H1 (cell line): ENCODE data around the gene KNOP1. TPM values are rescaled to one million over a fixed set of nuclear protein-coding genes. Genes with fewer than 3 reads are reported as not detected.

Source experiments
- CTCF ChIA-PET: fragments of 300-600 bp; sonication (Branson Sonifier 250); formaldehyde crosslinking; loops from one replicate; lab custom pipeline; 2021; ENCODE audit not compliant: partially characterized antibody; lab: Charles Lee
- POLR2A ChIA-PET: fragments of 300-600 bp; sonication (Branson Sonifier 250); formaldehyde crosslinking; loops from one replicate; lab custom pipeline; 2021; ENCODE audit warnings: inconsistent platforms; ENCODE audit not compliant: partially characterized antibody; lab: Charles Lee
- DNase-seq, 2 experiments: peaks; one replicate each; pipeline versions ENCODE4 v3.0.0 to v3.0.0-alpha.2; 2010 to 2022; ENCODE audit warnings: low spot score in 2 of 2, low read depth in 1 of 2, mixed read lengths in 1 of 2
- FAIRE-seq: peaks from 2 replicates; lab custom pipeline; 2011; peaks lifted over from hg19 to GRCh38; lab: Jason Lieb, UNC
- H2AFZ ChIP-seq: 2 replicates; pipeline ENCODE4 v1.8.1; 2012; ENCODE audit warnings: low read length, inconsistent platforms
- H2AK5ac ChIP-seq: 2 replicates; pipeline ENCODE4 v1.6.1; 2013; ENCODE audit warnings: low read depth, low read length
- H2BK120ac ChIP-seq: replicated peaks from 2 replicates; pipeline ENCODE3; 2013; ENCODE audit warnings: low read depth, low read length, inconsistent platforms
- H2BK12ac ChIP-seq: 2 replicates; pipeline ENCODE4 v1.6.1; 2013; ENCODE audit warnings: low read depth, low read length
- H2BK15ac ChIP-seq: 2 replicates; pipeline ENCODE4 v1.6.1; 2013; ENCODE audit warnings: low read length
- H2BK20ac ChIP-seq: 2 replicates; pipeline ENCODE4 v1.6.1; 2013; ENCODE audit warnings: low read length
- H2BK5ac ChIP-seq: 2 replicates; pipeline ENCODE4 v1.6.1; 2013; ENCODE audit warnings: low read depth, low read length
- H3K14ac ChIP-seq: 2 replicates; pipeline ENCODE4 v1.6.1; 2013; ENCODE audit warnings: inconsistent platforms; ENCODE audit not compliant: insufficient read length
- H3K18ac ChIP-seq: 2 replicates; pipeline ENCODE4 v1.6.1; 2013; ENCODE audit warnings: low read length; ENCODE audit errors: extremely low read depth
- H3K23ac ChIP-seq: 2 replicates; pipeline ENCODE4 v1.6.1; 2013; ENCODE audit warnings: inconsistent platforms; ENCODE audit not compliant: insufficient read length
- H3K23me2 ChIP-seq: 2 replicates; pipeline ENCODE4 v1.6.1; 2013; ENCODE audit warnings: low read depth, low read length
- H3K27ac ChIP-seq: 2 replicates; pipeline ENCODE4 v1.6.1; 2011; ENCODE audit warnings: low read depth, low read length, inconsistent platforms
- H3K27me3 ChIP-seq, 4 experiments: replicated peaks in 1 of 4; 1 replicate in 1 of 4; 2 replicates in 3 of 4; pipeline versions ENCODE4 v1.6.1 to v1.8.1; 2011 to 2013; ENCODE audit warnings: low read length in 3 of 4, mild to moderate bottlenecking in 3 of 4, inconsistent platforms in 2 of 4, mixed read lengths in 2 of 4, moderate library complexity in 1 of 4; ENCODE audit not compliant: control insufficient read depth in 3 of 4, insufficient read depth in 3 of 4; ENCODE audit errors: extremely low read depth in 1 of 4
- H3K36me3 ChIP-seq, 4 experiments: 2 replicates each; pipeline versions ENCODE4 v1.6.1 to v1.8.1; 2011 to 2013; ENCODE audit warnings: mild to moderate bottlenecking in 4 of 4, low read length in 3 of 4, moderate library complexity in 2 of 4, control low read depth in 1 of 4, inconsistent platforms in 1 of 4; ENCODE audit not compliant: insufficient read depth in 4 of 4, control insufficient read depth in 2 of 4
- H3K4ac ChIP-seq: replicated peaks from 2 replicates; pipeline ENCODE3; 2013; ENCODE audit warnings: low read length, low read depth, mixed read lengths, inconsistent platforms; ENCODE audit not compliant: insufficient read length
- H3K4me1 ChIP-seq, 4 experiments: replicated peaks in 1 of 4; 1 replicate in 1 of 4; 2 replicates in 3 of 4; pipeline versions ENCODE4 v1.6.1 to v1.8.1; 2011 to 2013; ENCODE audit warnings: low read length in 3 of 4, inconsistent platforms in 2 of 4, mixed read lengths in 1 of 4; ENCODE audit not compliant: insufficient read depth in 4 of 4, control insufficient read depth in 3 of 4
- H3K4me2 ChIP-seq, 2 experiments: 2 replicates each; pipeline versions ENCODE4 v1.6.1 to v1.8.1; 2011 to 2013; ENCODE audit warnings: low read depth in 2 of 2, low read length in 2 of 2, control low read depth in 1 of 2, inconsistent platforms in 1 of 2, mild to moderate bottlenecking in 1 of 2; ENCODE audit not compliant: insufficient read depth in 1 of 2
- H3K4me3 ChIP-seq, 4 experiments: fragments of 200-600, 300-600 bp in 1 of 4; sonication (generic), shearing (Covaris generic), sonication (Bioruptor Twin) in 1 of 4; 2 replicates each; pipeline versions ENCODE4 v1.5.1 to v1.8.1; 2011 to 2016; ENCODE audit warnings: low read length in 4 of 4, low read depth in 3 of 4, control low read depth in 2 of 4, inconsistent platforms in 2 of 4, mild to moderate bottlenecking in 2 of 4, mixed read lengths in 1 of 4, moderate library complexity in 1 of 4; ENCODE audit not compliant: insufficient read depth in 2 of 4; ENCODE audit errors: extremely low read depth in 1 of 4
- H3K56ac ChIP-seq: replicated peaks from 2 replicates; pipeline ENCODE3; 2013; ENCODE audit warnings: low read depth, mild to moderate bottlenecking, mixed read lengths, low read length, inconsistent platforms; ENCODE audit not compliant: insufficient read length
- H3K79me1 ChIP-seq: 2 replicates; pipeline ENCODE4 v1.6.1; 2013; ENCODE audit warnings: low read depth, low read length, control low read depth
- H3K79me2 ChIP-seq, 2 experiments: 2 replicates each; pipeline versions ENCODE4 v1.6.1 to v1.8.1; 2012 to 2013; ENCODE audit warnings: low read length in 2 of 2, mild to moderate bottlenecking in 2 of 2, inconsistent platforms in 1 of 2; ENCODE audit not compliant: insufficient read depth in 2 of 2, control insufficient read depth in 1 of 2
- H3K9ac ChIP-seq, 4 experiments: replicated peaks in 1 of 4; 1 replicate in 1 of 4; 2 replicates in 3 of 4; pipeline versions ENCODE4 v1.6.1 to v1.8.1; 2011 to 2013; ENCODE audit warnings: low read depth in 3 of 4, low read length in 3 of 4, control low read depth in 2 of 4, mild to moderate bottlenecking in 2 of 4, moderate library complexity in 2 of 4, inconsistent platforms in 1 of 4; ENCODE audit errors: extremely low read depth in 1 of 4
- H3K9me3 ChIP-seq, 2 experiments: 2 replicates each; pipeline versions ENCODE4 v1.6.1 to v1.8.1; 2012 to 2013; ENCODE audit warnings: mild to moderate bottlenecking in 2 of 2, moderate library complexity in 2 of 2, control low read depth in 1 of 2, inconsistent platforms in 1 of 2, low read depth in 1 of 2, low read length in 1 of 2, mixed read lengths in 1 of 2; ENCODE audit not compliant: insufficient read depth in 2 of 2
- H4K20me1 ChIP-seq, 2 experiments: replicated peaks in 1 of 2; 2 replicates each; pipeline versions ENCODE3 to v1.8.1; 2011 to 2013; ENCODE audit warnings: inconsistent platforms in 2 of 2, low read length in 2 of 2, mild to moderate bottlenecking in 1 of 2; ENCODE audit not compliant: insufficient read depth in 2 of 2, control insufficient read depth in 1 of 2
- H4K5ac ChIP-seq: 2 replicates; pipeline ENCODE4 v1.6.1; 2013; ENCODE audit warnings: low read length, low read depth, mixed read lengths, inconsistent platforms; ENCODE audit not compliant: insufficient read length
- H4K8ac ChIP-seq: 2 replicates; pipeline ENCODE4 v1.8.0; 2013; ENCODE audit warnings: mild to moderate bottlenecking, moderate library complexity, low read length, inconsistent platforms; ENCODE audit not compliant: insufficient read depth; ENCODE audit errors: extremely low read depth
- H4K91ac ChIP-seq: replicated peaks from 2 replicates; pipeline ENCODE3; 2013; ENCODE audit warnings: low read length, mixed read lengths, inconsistent platforms; ENCODE audit not compliant: insufficient read length
- ATF3 ChIP-seq: IDR thresholded peaks from 2 replicates; pipeline ENCODE4 v1.6.1; 2011; ENCODE audit warnings: low read depth, mild to moderate bottlenecking, low read length; ENCODE audit not compliant: insufficient read depth
- BCL11A ChIP-seq, 2 experiments: IDR thresholded peaks; one replicate each; pipeline ENCODE4 v1.6.1; 2011; ENCODE audit warnings: low read depth in 2 of 2, low read length in 2 of 2, mild to moderate bottlenecking in 2 of 2
- EGR1 ChIP-seq: IDR thresholded peaks from 2 replicates; pipeline ENCODE4 v1.6.1; 2011; ENCODE audit warnings: low read depth, low read length, borderline replicate concordance
- EP300 ChIP-seq, 2 experiments: IDR thresholded peaks; 1 replicate in 1 of 2; 2 replicates in 1 of 2; pipeline ENCODE4 v1.6.1; 2011 to 2012; ENCODE audit warnings: low read depth in 2 of 2, low read length in 2 of 2, mild to moderate bottlenecking in 2 of 2, borderline replicate concordance in 1 of 2, inconsistent platforms in 1 of 2, moderate library complexity in 1 of 2
- GTF2F1 ChIP-seq: IDR thresholded peaks from 2 replicates; pipeline ENCODE4 v1.6.1; 2012; ENCODE audit warnings: low read depth, low read length, improper control_type of control experiment, borderline replicate concordance
- HDAC2 ChIP-seq, 2 experiments: fragments of 300-600 bp in 1 of 2; sonication (generic) in 1 of 2; IDR thresholded peaks; 2 replicates each; pipeline ENCODE4 v1.6.1; 2011 to 2012; ENCODE audit warnings: low read depth in 2 of 2, low read length in 2 of 2, mild to moderate bottlenecking in 2 of 2, moderate library complexity in 2 of 2, borderline replicate concordance in 1 of 2, inconsistent platforms in 1 of 2
- MAX ChIP-seq: IDR thresholded peaks from 2 replicates; pipeline ENCODE4 v1.6.1; 2012; ENCODE audit warnings: inconsistent platforms
- RAD21 ChIP-seq, 2 experiments: IDR thresholded peaks in 1 of 2; conservative IDR thresholded peaks in 1 of 2; 2 replicates each; pipeline ENCODE4 v1.6.1; 2011; ENCODE audit warnings: low read depth in 2 of 2, low read length in 2 of 2, improper control_type of control experiment in 1 of 2, inconsistent platforms in 1 of 2, mild to moderate bottlenecking in 1 of 2, moderate library complexity in 1 of 2
- SAP30 ChIP-seq: fragments of 300-600 bp; sonication (generic); IDR thresholded peaks from 2 replicates; pipeline ENCODE4 v1.7.1; 2012; ENCODE audit warnings: low read length, moderate library complexity, mild to moderate bottlenecking, inconsistent platforms; ENCODE audit not compliant: insufficient read depth, insufficient replicate concordance
- WGBS, 2 experiments: shearing (Covaris generic) in 1 of 2; methylation state at CpG; one replicate each; pipeline versions ENCODE4 v1.1.6 to v1.1.7; 2013 to 2015; ENCODE audit warnings: low lambda C conversion rate in 2 of 2, mixed read lengths in 2 of 2, inconsistent platforms in 1 of 2, low coverage in 1 of 2, missing lambda C conversion rate in 1 of 2; ENCODE audit not compliant: insufficient replicate concordance in 2 of 2, insufficient coverage in 1 of 2, insufficient read length in 1 of 2; ENCODE audit errors: extremely low coverage in 1 of 2, missing lambda C conversion rate in 1 of 2; 5-methylcytosine and 5-hydroxymethylcytosine counted together
- polyA plus RNA-seq, 7 experiments: library from polyadenylated mRNA; depleted of rRNA in 3 of 7; stranded (reverse) in 5 of 7; unstranded in 2 of 7; fragments of >200 nt in 5 of 7; fragments of 200-250 nt in 2 of 7; gene quantifications; 1 replicate in 5 of 7; 2 replicates in 1 of 7; 4 replicates in 1 of 7; pipeline versions ENCODE4 v1.2.1 to v1.2.3, GENCODE V29; 2011 to 2013; ENCODE audit warnings: missing spikeins in 2 of 7, mixed read lengths in 2 of 7
- total RNA-seq: library from RNA; stranded (reverse); fragmentation: NEBNext Ultra II Directional; extraction: Animal tissue kit (Norgen Biotek cat#: 25700); gene quantifications from 2 replicates; pipeline ENCODE4 v1.2.1, GENCODE V29; 2021

Gene KNOP1
- total and polyA plus RNA-seq, 2 of the 8 experiments (the other 6 are each of a cell fraction or from before 2014, with no cell fraction given), result 21.6 to 87.9 TPM

- H3K18ac ChIP-seq, result no peak overlapping the region
Measured at GRCh38 chr16:19710191-19710908, 7.7 kb downstream of the KNOP1 start.

More at GRCh38 chr16:19710191-19710908, 7.7 kb downstream of the KNOP1 start:
- Histone ChIP-seq H4K91ac (no peak overlapping the region), H4K20me1 (peaks cover 39 to 52% of the 10 kb centered on the region in 2 experiments), H3K36me3 (peaks cover 32 to 88% (median 51%) of the 10 kb centered on the region in 4 experiments; a peak in 7 of 8 replicates), H4K5ac (no peak overlapping the region), H2BK12ac (no peak overlapping the region; the same call in 1 of the 2 replicates), H3K27ac (peak overlapping the region; percentile 48; the same call in 1 of the 2 replicates), H3K4ac (no peak overlapping the region), H3K4me2 (peak overlapping the region; percentile 37 to 40; a peak in 3 of 4 replicates), H2BK20ac (no peak overlapping the region), H3K4me3 (no peak overlapping the region), H2AFZ (no peak overlapping the region), H3K56ac (no peak overlapping the region), H3K14ac (no peak overlapping the region), H3K79me1 (peaks cover 31% of the 10 kb centered on the region), H3K79me2 (peaks cover 18 to 96% of the 10 kb centered on the region in 2 experiments; a peak in 3 of 4 replicates), H2BK15ac (no peak overlapping the region), H2BK120ac (no peak overlapping the region), H3K23me2 (no peaks in the 10 kb centered on the region), H2AK5ac (no peak overlapping the region), H3K23ac (no peak overlapping the region), H4K8ac (no peak overlapping the region), H3K4me1 (peaks cover 12 to 50% (median 37%) of the 10 kb centered on the region in 4 experiments), H3K27me3 (no peaks in the 10 kb centered on the region), H2BK5ac (no peak overlapping the region), H3K9ac (peak overlapping the region in 1 of 4 experiments; percentile 38; a peak in 2 of 7 replicates), H3K9me3 (no peaks in the 10 kb centered on the region)
- TF ChIP-seq RAD21 (IDR thresholded peaks at IDR 0.05 in 1 of 2, conservative IDR thresholded peaks at IDR 0.05 in 1 of 2; ENCODE audit: low read depth in 2 of 2, low read length in 2 of 2) (no peak), SAP30 (no peak), MAX (no peak), EP300 (IDR thresholded peaks at IDR 0.05; ENCODE audit: borderline replicate concordance in 1 of 2, low read depth in 2 of 2, low read length in 2 of 2) (no peak), EGR1 (no peak), GTF2F1 (no peak), HDAC2 (IDR thresholded peaks at IDR 0.05; ENCODE audit: borderline replicate concordance in 1 of 2, low read depth in 2 of 2, low read length in 2 of 2) (no peak), BCL11A (IDR thresholded peaks at IDR 0.05; ENCODE audit: low read depth in 2 of 2, low read length in 2 of 2) (no peak), ATF3 (no peak)
- ChIA-PET POLR2A (interaction anchor here (0.6 to 3.3 kb wide), 15 partner anchors 9 to 920 kb away, joined by 3 to 20 read pairs (median 4); no protein-coding TSS in a partner anchor), CTCF (interaction anchor here (1.2 to 1.9 kb wide), 4 partner anchors 62 to 190 kb away, joined by 3 to 4 read pairs (median 4); no protein-coding TSS in a partner anchor)
- DNase-seq (no peak), FAIRE-seq (no peak)
- 76% methylated on average over 22 of the region's 23 CpGs; no CpG with 5 or more reads in 1 of the 2 experiments for WGBS, 2 experiments
